H1 (cell line): ENCODE measurements around the gene TSHZ2.

ENCODE experiments used
- ASH2L ChIP-seq: fragments of 200-600, 300-600 bp; sonication (generic); IDR thresholded peaks from one replicate; pipeline ENCODE4 v1.7.1; 2017; ENCODE audit warnings: low read length
- CHD2 ChIP-seq: IDR thresholded peaks from 2 replicates; pipeline ENCODE4 v1.6.1; 2012; ENCODE audit warnings: low read length, improper control_type of control experiment
- EZH2 ChIP-seq: fragments of 200-600 bp; sonication (generic); IDR thresholded peaks from 2 replicates; pipeline ENCODE4 v1.7.1; 2012; ENCODE audit warnings: low read depth, mild to moderate bottlenecking, moderate library complexity, low read length, inconsistent platforms; ENCODE audit not compliant: severe bottlenecking
- GABPA ChIP-seq: IDR thresholded peaks from 2 replicates; pipeline ENCODE4 v1.6.1; 2011; ENCODE audit warnings: mild to moderate bottlenecking, low read length, moderate library complexity, borderline replicate concordance; ENCODE audit not compliant: insufficient read depth
- POLR2AphosphoS5 ChIP-seq: IDR thresholded peaks from 2 replicates; pipeline ENCODE4 v1.6.1; 2011; ENCODE audit warnings: low read depth, low read length
- TF ChIP-seq, protein P1 (sequence below): IDR thresholded peaks from 2 replicates; pipeline ENCODE4 v1.6.1; 2011; ENCODE audit warnings: low read length, improper control_type of control experiment
- TF ChIP-seq, protein P2 (sequence below): IDR thresholded peaks from 2 replicates; pipeline ENCODE4 v1.6.1; 2012; ENCODE audit warnings: inconsistent platforms
- TF ChIP-seq, protein P3 (sequence below), 3 experiments: IDR thresholded peaks; 1 replicate in 2 of 3; 2 replicates in 1 of 3; pipeline versions ENCODE4 v1.5.1 to v1.6.1; 2011; ENCODE audit warnings: low read length in 3 of 3, mild to moderate bottlenecking in 3 of 3, inconsistent platforms in 2 of 3, low read depth in 1 of 3, moderate library complexity in 1 of 3; ENCODE audit not compliant: insufficient read depth in 1 of 3; ENCODE audit errors: control extremely low read depth in 1 of 3

DNA sequence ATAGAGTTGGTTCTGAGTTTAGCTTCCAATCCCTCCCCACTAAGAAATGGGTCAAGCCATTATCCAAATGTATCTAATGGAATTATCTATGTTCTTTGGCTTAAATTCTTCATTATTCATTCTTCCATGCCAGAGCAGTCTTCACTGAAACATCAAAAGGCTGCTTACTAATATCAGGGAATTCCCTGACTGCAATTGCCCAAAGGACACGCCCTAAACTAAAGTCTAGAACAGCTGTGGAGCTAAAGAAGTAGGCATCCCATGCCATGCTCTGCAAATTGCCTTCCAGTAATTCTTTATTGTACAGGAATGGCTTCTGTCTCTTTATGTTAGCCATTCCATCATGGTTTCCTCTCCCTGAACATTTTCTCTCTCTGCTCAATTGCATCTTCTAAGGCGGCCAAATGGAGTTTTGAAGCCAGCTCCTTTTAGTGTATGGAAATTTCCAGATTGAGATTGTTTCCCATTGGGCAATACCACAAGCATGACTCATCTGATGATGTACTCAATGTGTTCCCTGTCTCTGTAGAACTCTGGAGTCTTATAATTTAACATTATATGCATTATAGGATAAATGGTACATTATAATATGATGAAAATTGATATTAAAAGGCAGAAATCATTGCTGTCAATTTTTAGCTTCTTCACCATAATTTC lies 28.8 kb upstream of the TSHZ2 start:
- TF ChIP-seq, protein P1, sequence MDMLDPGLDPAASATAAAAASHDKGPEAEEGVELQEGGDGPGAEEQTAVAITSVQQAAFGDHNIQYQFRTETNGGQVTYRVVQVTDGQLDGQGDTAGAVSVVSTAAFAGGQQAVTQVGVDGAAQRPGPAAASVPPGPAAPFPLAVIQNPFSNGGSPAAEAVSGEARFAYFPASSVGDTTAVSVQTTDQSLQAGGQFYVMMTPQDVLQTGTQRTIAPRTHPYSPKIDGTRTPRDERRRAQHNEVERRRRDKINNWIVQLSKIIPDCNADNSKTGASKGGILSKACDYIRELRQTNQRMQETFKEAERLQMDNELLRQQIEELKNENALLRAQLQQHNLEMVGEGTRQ: no peak
- TF ChIP-seq, protein P2, sequence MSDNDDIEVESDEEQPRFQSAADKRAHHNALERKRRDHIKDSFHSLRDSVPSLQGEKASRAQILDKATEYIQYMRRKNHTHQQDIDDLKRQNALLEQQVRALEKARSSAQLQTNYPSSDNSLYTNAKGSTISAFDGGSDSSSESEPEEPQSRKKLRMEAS: no peak
- TF ChIP-seq GABPA (no peak), CHD2 (no peak), POLR2AphosphoS5 (no peak), EZH2 (no peak), ASH2L (no peak)
- TF ChIP-seq, protein P3, sequence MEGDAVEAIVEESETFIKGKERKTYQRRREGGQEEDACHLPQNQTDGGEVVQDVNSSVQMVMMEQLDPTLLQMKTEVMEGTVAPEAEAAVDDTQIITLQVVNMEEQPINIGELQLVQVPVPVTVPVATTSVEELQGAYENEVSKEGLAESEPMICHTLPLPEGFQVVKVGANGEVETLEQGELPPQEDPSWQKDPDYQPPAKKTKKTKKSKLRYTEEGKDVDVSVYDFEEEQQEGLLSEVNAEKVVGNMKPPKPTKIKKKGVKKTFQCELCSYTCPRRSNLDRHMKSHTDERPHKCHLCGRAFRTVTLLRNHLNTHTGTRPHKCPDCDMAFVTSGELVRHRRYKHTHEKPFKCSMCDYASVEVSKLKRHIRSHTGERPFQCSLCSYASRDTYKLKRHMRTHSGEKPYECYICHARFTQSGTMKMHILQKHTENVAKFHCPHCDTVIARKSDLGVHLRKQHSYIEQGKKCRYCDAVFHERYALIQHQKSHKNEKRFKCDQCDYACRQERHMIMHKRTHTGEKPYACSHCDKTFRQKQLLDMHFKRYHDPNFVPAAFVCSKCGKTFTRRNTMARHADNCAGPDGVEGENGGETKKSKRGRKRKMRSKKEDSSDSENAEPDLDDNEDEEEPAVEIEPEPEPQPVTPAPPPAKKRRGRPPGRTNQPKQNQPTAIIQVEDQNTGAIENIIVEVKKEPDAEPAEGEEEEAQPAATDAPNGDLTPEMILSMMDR (IDR thresholded peaks at IDR 0.05; ENCODE audit: control extremely low read depth in 1 of 3, insufficient read depth in 1 of 3, low read depth in 1 of 3, low read length in 3 of 3): no peak
